Stimulated activated CD8-positive, alpha-beta memory T cell treated with anti-CD3 and anti-CD28 coated beads, Interleukin-15, amount 100 ng/mL, for 24 hours (primary cell): ENCODE measurements around the gene PRKN.

Source experiments
- DNase-seq: peaks from one replicate; pipeline ENCODE4 v3.0.0-alpha.2; 2020; ENCODE audit warnings: low read depth

Gene PRKN

GRCh38 chr6:162237331-162237730 lies 490.2 kb downstream of the PRKN start:
- no peak for DNase-seq

DNA sequence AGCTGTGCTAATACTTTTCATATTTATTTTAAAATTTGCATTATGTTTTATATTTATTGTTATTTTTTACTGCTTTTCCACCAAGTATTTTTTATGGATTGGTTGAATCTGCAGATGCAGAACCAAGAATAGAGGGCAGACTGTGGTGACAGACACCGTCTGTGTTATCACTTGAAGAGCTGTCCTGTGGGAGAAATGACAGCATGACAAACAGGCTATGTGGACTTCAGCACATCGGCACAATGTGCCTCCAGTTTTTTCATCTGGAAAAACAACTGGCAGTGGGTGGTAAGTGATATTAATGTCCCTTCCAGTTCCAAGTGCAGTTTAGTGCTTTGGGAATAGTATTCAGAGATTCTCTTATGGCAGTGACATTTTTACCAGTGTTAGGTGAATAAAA lies 492.9 kb downstream of the PRKN start:
- no peak for DNase-seq

DNA sequence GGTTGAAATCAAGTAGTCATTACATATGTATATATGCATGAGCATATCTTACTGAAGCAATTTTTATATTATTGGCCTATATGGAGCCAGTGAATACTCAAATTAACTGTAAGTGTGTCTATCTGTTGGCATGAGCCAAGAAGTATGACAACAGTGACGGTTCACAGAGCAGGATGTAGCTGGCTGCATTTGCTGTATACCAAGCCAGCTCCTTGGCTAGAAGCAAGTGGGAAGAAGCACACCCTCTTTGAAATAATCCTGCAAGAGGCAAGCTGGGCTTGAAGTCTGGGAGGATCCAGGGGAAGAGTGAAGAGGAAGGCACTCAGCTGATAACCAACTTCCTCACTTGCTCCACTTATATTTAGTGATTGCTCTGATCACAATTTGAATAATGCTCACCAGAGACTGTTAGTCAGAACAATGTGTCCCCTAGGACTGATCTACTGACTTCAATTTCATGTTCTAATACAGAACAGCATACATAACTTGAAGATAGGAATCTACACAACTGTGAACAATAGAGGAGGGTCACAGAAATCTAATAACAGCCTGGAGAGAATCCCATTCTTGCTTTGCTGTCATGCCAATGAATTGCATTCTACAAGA lies 497.3 kb downstream of the PRKN start:
- no peak for DNase-seq

- no peak for DNase-seq
These were observed 498.5 kb downstream of the PRKN start for GRCh38 chr6:162229093-162229492.

DNA sequence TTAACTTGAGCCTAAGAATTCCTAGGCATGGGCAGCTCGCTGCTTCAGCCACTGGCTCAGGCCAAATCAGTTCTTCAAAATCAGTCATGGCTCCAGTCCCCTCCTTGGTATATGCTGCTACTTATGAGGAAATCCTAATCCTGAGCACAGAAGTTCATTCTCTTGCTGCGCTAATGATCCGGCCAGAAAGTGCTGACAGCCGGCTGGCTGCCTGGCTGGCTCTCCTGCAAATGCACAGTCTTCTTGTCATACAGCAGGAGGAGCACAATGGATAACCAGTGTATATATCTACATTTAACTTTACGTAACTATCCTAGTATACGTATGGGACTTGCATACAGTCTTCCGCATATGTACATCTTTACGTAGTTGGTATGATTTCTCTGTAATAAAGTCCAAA lies 500.8 kb downstream of the PRKN start:
- DNase-seq: no peak

DNA sequence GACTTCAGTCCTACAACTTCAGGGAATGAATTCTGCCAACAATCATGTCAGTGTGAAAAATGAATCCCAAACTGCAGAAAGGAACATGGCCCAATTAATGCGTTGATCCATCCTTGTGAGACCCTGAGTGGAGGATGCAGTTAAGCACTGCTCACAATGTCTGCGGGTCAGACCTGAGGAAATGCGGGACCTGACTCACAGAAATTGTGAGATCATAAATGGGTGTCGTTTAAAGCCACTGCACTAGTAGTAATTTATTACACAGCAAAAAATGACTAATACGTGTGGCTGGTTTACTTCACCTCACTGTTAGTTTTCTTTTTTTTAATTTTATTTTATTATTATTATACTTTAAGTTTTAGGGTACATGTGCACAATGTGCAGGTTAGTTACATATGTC lies 505.0 kb downstream of the PRKN start:
- no peak for DNase-seq

GRCh38 chr6:162220876-162221275 lies 506.7 kb downstream of the PRKN start:
- no peak for DNase-seq

GRCh38 chr6:162219266-162219665 lies 508.3 kb downstream of the PRKN start:
- no peak for DNase-seq

DNA sequence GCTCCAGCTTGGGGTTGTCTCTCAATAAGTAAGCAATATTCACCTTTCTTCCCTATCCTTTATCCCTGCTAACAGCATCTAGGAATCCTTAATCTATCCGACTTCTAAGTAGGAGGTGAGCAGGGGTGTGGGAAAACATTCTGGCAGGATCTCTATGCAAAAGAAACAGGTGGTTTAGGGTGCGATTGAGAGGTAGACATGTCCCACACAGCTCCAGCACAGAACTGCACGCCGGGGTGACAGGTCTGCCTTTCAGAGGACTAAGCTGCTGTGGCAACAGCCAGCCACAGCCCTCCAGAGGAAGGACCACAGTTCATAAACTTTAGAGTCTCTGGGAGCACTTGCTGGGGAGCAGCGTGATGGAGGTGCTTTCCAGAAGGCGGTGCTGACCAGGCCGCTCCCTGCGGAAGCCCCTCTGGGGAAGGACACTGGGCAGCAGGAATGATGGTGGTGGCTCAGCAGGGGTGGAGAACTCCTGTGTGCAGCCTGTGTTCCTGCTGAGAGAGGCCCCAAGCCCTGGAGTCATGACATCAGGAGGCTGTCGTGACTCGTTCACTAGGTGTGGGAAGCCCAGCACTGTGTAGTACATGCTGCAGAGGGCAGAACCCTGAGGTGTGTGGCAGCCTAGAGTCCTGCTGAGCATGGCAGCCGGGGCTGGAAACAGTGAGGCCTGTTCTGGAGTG lies 509.6 kb downstream of the PRKN start:
- DNase-seq: no peak

DNA sequence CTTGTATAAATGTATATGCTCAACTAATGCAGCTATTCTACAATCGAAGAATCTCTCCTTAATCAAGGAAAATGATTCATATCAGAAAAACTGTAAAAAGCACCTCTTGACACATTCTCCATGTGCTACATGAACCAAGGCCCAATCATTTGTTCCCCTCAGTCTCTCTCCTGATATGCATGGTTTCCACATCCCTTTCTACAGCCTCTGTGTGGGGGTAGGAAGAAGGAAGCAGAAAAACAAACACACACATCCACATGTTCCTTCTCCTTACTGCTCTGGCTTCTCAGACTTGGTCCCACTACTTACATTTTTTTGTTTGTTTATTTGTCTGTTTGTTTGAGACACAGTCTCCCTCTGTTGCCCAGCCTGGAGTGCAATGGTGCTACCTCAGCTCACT lies 510.5 kb downstream of the PRKN start:
- DNase-seq: no peak

GRCh38 chr6:162211777-162212176 lies 515.8 kb downstream of the PRKN start:
- no peak for DNase-seq

- no peak for DNase-seq
These were observed 516.5 kb downstream of the PRKN start for GRCh38 chr6:162211022-162211421.

DNA sequence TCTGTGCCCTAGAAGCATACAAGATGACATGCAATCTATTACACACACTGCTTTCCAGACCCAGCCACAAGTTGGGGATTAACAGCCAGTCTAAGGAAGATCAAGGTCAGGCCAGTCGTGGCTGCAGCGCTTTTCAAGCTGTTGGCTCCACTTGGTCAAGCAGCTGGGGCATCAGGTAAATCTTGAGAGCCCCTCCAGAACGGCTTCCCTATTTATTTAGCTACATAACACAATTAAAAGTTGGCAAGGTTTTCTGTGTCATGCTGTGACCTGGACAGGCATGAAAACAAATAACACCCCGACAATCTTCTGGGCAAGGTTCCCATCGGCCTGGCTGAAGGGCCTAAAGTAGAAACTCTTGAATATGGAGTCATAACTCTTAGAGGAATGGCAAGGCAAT lies 524.3 kb downstream of the PRKN start:
- no peak for DNase-seq

- no peak for DNase-seq
These were observed 526.4 kb downstream of the PRKN start for GRCh38 chr6:162200945-162201690.

- DNase-seq: no peak
These were observed 527.5 kb downstream of the PRKN start for GRCh38 chr6:162200041-162200440.

DNA sequence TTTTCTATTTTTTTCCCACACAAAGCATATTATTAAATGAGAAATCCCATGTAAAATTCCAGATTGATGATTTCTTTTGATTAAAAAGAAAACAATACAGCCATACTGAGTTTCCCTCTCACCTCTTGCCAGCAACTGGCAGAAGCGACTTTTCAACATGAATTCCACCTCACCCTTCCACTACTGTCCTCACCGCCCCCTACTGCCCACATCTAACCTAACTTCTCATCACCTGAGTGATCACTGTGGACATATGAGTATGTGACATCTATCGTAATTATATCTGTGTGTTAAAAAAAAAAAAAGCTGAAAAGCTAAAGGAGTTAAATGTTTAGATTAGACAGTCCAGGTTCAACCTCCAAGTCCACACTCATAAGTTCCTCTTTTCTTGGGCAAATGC lies 528.6 kb downstream of the PRKN start:
- no peak for DNase-seq

GRCh38 chr6:162198076-162198475 lies 529.5 kb downstream of the PRKN start:
- no peak for DNase-seq

- no peak for DNase-seq
These were observed 532.1 kb downstream of the PRKN start for GRCh38 chr6:162195441-162195840.

GRCh38 chr6:162190981-162191380 lies 536.6 kb downstream of the PRKN start:
- no peak for DNase-seq

DNA sequence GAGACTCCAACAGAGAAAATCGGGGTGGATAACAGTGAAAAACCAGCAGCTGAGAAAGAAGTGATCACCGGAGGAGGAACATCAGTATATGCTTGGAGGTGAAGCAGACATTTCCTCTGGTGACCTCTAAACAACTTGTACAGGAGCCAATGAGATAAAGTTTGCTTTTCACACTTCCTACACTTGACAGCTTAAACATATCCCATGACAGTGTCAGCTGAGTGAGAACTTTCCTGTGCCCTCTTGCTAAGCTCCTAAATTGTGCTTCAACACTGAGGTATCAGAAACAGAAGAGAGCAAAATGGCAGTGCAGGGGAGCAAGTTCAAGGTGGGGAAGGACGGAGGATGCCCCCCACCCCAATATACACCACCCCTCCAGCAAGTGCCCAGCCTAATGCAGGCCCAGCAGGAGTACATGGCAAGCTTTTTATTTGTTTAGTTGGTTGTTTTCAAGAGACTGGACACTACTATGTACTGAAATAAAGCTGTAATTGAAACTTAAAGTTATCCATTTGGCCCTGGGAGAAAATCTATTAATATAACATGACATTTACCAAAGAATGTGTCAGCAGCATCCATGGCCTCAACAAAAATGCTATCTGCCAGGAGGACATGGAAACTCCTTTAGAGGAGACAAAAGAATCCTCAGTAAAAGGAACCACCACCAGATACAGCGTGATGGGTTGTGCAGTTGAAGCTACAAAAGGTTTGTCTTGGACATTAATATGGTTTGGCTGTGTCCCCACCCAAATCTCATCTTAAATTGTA lies 540.2 kb downstream of the PRKN start:
- no peak for DNase-seq

DNA sequence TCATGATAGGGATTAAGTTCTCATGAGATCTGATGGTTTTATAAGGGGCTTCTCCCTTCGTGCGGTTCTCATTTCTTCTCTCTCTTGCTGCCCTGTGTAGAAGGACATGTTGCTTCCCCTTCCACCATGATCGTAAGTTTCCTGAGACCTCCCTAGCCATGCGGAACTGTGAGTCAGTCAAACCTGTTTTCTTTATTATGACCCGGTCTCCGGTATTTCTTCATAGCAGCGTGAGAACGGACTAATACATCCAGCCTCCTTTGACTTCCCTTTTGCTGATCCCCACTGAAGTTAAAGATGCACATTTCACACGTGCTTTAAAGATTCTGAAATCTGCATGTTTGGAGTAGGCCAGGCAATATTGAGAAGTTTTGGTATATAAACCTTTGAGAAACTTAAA lies 543.1 kb downstream of the PRKN start:
- DNase-seq: no peak

DNA sequence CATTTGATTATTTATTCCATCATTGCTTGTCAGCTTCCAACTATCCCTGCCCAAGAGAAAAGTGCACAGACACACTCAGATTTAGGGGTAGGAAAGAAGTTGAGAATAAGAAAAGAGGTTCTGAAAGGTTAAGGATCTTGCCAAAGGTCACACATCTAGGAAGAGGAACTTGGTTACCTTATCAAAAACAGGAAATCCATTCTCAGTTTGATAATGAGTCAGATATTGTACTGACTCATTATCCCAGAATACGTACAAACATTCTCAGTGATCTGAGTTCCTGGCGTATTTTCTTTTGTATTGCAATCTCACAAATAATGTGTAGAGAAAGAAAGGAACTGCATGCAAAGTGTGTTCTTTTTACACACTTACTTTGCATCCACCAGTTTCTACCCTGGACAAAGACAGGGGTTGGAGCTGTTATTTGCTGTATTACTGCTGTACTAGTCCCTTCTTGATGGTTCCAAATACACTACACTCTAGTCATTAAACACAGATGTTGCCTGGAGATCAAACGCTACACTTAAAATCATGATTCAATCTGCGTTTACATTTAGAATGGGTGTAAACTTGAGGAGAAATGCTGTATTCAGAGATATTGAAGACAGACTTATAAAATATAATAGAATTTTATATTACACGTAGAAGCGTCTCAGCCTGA lies 545.7 kb downstream of the PRKN start:
- no peak for DNase-seq
